Measurements from ENCODE around the gene LRRC72. TPM values are rescaled to one million over a fixed set of nuclear protein-coding genes. Genes with fewer than 3 reads are reported as not detected.

LRRC72 gene
- total RNA-seq, 1 donor from 2014 or later, result not detected

DNA sequence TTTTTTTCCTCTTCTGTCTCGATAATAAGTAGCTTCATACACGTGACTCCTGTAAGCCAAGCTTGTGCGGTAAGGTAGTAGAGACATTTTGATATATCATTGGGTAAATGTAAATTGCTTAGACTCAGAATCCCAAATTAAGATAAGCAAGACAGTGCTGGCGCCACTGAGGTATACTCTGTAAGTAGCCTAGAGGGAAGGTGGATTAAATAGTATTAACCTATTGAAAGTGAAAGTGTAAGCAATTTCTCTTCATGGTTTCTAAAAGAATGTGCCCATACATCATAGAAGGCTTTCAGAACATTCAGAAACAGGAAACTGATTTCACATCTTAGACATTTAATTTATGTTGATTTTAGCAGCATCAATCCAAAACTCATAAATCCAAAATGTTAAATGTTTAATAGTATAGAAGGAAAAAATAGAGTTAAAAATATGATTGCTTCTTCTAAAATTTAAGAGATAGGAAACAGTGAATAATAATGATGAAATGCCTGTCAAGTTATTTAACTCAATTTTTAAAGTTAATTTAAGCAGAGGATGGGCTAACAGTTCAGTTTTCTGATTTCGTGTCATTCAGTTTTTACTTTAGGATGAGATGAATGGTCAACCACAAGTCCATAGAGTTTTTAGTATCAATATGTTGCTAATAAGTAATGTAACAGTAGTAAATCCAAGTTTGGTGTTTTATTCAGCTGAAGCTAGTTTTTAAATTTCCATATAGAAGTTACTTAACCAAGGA, 36.8 kb downstream of the LRRC72 start:
- Mint-ChIP-seq H3K27me3 (no peaks in the 10 kb centered on the region), H3K36me3 (no peaks in the 10 kb centered on the region), H3K4me1 (ENCODE audit: unreplicated experiment) (peaks cover 6% of the 10 kb centered on the region), H3K4me3 (no peak overlapping the region), H3K9me3 (no peaks in the 10 kb centered on the region), H3K27ac (no peak overlapping the region)
- TF ChIP-seq, protein P1, sequence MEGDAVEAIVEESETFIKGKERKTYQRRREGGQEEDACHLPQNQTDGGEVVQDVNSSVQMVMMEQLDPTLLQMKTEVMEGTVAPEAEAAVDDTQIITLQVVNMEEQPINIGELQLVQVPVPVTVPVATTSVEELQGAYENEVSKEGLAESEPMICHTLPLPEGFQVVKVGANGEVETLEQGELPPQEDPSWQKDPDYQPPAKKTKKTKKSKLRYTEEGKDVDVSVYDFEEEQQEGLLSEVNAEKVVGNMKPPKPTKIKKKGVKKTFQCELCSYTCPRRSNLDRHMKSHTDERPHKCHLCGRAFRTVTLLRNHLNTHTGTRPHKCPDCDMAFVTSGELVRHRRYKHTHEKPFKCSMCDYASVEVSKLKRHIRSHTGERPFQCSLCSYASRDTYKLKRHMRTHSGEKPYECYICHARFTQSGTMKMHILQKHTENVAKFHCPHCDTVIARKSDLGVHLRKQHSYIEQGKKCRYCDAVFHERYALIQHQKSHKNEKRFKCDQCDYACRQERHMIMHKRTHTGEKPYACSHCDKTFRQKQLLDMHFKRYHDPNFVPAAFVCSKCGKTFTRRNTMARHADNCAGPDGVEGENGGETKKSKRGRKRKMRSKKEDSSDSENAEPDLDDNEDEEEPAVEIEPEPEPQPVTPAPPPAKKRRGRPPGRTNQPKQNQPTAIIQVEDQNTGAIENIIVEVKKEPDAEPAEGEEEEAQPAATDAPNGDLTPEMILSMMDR (conservative IDR thresholded peaks at IDR 0.05), result no peak
- DNase-seq (ENCODE audit: extremely low spot score, unreplicated experiment), result no peak

DNA sequence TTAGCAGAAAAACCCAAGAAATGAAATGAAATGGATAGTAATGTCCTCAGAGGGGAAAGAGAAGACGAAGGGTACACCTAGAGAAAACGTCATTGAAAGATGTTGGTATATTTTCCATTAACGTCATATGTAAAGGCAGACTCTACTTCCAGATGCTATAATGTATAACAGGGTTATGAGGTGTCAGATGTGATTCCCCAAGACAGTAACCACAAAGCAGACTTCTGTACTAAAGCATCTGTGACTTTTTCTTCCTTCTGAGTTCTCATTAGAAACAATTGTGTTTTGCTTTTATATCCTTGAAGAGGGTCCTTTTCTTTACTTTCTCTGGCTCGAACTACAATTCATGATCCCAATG, 37.4 kb downstream of the LRRC72 start:
- Mint-ChIP-seq H3K27me3 (no peaks in the 10 kb centered on the region), H3K36me3 (no peaks in the 10 kb centered on the region), H3K27ac (no peak overlapping the region), H3K4me1 (ENCODE audit: unreplicated experiment) (peaks cover 6% of the 10 kb centered on the region), H3K9me3 (no peaks in the 10 kb centered on the region), H3K4me3 (no peak overlapping the region)
- DNase-seq (ENCODE audit: extremely low spot score, unreplicated experiment), result no peak
- TF ChIP-seq, protein P1 (conservative IDR thresholded peaks at IDR 0.05), result no peak

DNA sequence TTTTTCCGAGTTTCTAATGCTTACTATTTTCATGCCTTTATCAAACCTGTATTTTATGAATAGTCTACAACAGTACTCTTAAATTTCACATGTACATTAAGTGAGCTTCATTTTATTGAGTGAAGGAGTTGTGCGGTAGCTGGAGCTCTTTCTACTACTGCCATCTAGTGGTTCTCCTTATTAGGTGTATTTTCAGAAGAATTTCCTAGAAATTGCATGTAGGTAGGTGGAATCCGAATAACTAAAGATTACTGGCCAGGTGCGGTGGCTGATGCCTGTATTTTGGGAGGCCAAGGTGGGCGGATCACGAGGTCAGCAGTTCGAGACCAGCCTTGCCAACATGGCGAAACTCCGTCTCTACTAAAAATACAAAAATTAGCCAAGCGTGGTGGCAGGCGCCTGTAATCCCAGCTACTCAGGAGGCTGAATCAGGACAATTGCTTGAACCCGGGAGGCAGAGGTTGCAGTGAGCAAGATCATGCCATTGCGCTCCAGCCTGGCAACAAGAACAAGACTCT, 38.3 kb downstream of the LRRC72 start:
- H3K4me1 Mint-ChIP-seq (ENCODE audit: unreplicated experiment), result peaks cover 6% of the 10 kb centered on the region
- H3K36me3 Mint-ChIP-seq, result no peaks in the 10 kb centered on the region
- no peaks in the 10 kb centered on the region for H3K9me3 Mint-ChIP-seq
- TF ChIP-seq, protein P1 (conservative IDR thresholded peaks at IDR 0.05), result peak; percentile 92
- H3K27me3 Mint-ChIP-seq, result no peaks in the 10 kb centered on the region
- DNase-seq (ENCODE audit: extremely low spot score, unreplicated experiment), result no peak
- no peak overlapping the region for H3K4me3 Mint-ChIP-seq
- no peak overlapping the region for H3K27ac Mint-ChIP-seq

DNA sequence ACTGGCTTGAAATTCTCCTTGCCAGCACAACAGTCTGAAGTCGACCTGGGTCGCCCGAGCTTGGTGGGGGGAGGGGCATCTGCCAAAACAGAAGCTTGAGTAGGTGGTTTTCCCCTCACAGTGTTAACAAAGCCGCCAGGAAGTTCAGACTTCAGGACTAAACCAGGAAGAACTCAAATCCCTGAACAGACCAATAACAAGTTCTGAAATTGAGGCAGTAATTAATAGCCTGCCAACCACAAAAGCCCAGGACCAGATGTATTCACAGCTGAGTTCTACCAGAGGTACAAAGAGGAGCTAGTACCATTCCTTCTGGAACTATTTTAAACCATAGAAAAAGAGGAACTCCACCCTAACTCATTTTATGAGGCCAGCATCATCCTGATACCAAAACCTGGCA, 45.3 kb downstream of the LRRC72 start:
- Mint-ChIP-seq H3K27ac (no peak overlapping the region), H3K36me3 (no peaks in the 10 kb centered on the region), H3K4me3 (no peak overlapping the region), H3K4me1 (ENCODE audit: unreplicated experiment) (no peaks in the 10 kb centered on the region), H3K9me3 (peaks cover 4% of the 10 kb centered on the region), H3K27me3 (no peaks in the 10 kb centered on the region)
- DNase-seq (ENCODE audit: extremely low spot score, unreplicated experiment), result no peak
- TF ChIP-seq, protein P1 (conservative IDR thresholded peaks at IDR 0.05), result no peak

DNA sequence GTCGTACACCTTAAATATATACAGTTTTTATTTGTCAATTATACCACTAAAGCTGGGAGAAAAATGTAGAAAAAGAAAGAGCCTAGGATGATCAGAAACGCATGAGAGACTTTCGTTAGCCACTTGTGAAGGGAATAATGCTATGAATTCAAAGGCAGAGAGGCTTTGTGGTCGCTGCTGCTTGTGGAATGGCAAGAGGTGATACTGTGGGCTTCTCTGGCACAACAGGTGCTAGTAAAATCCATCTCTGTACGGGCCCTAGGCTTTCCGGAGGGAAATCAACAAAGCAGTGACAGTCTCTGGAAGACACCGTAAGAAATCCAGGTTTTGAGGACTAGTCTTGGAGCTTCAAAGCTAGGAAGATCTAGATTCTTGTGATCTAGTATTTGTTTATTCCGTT, 52.6 kb downstream of the LRRC72 start:
- no peak overlapping the region for H3K4me3 Mint-ChIP-seq
- no peak for DNase-seq (ENCODE audit: extremely low spot score, unreplicated experiment)
- TF ChIP-seq, protein P1 (conservative IDR thresholded peaks at IDR 0.05), result no peak
- no peak overlapping the region for H3K27ac Mint-ChIP-seq
- no peaks in the 10 kb centered on the region for H3K27me3 Mint-ChIP-seq
- no peaks in the 10 kb centered on the region for H3K36me3 Mint-ChIP-seq
- H3K9me3 Mint-ChIP-seq, result no peaks in the 10 kb centered on the region
- no peaks in the 10 kb centered on the region for H3K4me1 Mint-ChIP-seq (ENCODE audit: unreplicated experiment)
